Right lung (tissue), 5 donors: Measurements from ENCODE around the gene JAG2. TPM values are rescaled to one million over a fixed set of nuclear protein-coding genes. Genes with fewer than 3 reads are reported as not detected.

Experiments used
- DNase-seq, 2 donors: peaks; one replicate each; pipeline ENCODE4 v3.0.0-alpha.2; 2013
- polyA plus RNA-seq, 5 donors: library from polyadenylated mRNA; unstranded; fragments of 120-200 nt; gene quantifications; one replicate each; pipeline versions ENCODE4 v1.2.1 to v1.2.3, GENCODE V29; 2013; ENCODE audit warnings: inconsistent platforms in 1 of 5, low replicate concordance in 1 of 5; ENCODE audit not compliant: insufficient read length in 5 of 5, insufficient read depth in 1 of 5

Gene JAG2
- polyA plus RNA-seq, 5 donors: 10.2 to 20.0 (median 11.2) TPM

DNA sequence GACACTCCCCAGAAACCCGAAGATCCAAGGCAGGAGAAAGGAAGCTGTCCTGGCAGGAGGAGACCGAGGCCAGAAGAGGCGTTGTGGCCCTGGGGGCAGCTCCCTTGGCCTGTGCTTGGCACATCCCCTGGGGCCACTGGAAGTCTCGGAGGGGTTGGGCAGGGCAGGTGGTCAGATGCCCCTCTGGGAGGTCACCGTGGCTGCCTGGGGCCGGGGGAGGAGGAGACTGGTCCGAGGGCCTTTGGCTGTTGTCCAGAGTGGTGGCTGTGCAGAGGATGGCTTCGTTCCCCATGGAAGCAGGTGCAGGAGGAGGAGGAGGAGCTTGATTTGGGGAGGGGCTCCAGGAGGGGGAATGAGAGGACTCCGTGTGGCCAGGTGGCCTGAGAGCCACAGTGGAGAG, 15.9 kb upstream of the JAG2 start:
- no peak for DNase-seq

- no peak for DNase-seq
Measured at GRCh38 chr14:105182296-105183020, 13.9 kb upstream of the JAG2 start.

- no peak for DNase-seq
Measured at GRCh38 chr14:105181549-105182295, 13.1 kb upstream of the JAG2 start.

GRCh38 chr14:105180592-105181548, 12.3 kb upstream of the JAG2 start, which contains the start of gene NUDT14:
Gene NUDT14 (minus strand): TSS chr14:105181312. CDS start chr14:105181209, 103 bp downstream.
- no peak for DNase-seq

DNA sequence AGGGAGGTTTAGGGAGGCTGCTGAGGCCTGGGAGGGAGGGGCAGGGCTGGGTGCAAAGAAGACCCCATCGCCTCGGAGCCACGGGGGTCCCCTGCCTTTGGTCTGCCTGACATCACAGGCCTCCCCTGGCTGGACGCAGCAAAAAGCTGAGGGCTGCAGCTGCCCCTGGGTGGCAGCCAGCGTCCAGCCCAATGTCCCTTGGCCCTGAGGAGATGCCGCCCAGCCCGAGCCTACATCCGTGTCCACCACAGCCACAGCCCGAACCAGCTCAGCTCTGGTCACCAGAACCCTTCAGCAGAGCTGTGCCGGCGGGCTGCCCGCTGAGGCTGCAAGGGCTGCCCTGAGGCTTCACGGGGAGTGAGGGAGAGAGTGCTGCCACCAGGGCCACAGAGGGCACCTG, 10.6 kb upstream of the JAG2 start:
- DNase-seq: no peak

- DNase-seq: no peak
Measured at GRCh38 chr14:105178868-105179140, 10.2 kb upstream of the JAG2 start.

DNA sequence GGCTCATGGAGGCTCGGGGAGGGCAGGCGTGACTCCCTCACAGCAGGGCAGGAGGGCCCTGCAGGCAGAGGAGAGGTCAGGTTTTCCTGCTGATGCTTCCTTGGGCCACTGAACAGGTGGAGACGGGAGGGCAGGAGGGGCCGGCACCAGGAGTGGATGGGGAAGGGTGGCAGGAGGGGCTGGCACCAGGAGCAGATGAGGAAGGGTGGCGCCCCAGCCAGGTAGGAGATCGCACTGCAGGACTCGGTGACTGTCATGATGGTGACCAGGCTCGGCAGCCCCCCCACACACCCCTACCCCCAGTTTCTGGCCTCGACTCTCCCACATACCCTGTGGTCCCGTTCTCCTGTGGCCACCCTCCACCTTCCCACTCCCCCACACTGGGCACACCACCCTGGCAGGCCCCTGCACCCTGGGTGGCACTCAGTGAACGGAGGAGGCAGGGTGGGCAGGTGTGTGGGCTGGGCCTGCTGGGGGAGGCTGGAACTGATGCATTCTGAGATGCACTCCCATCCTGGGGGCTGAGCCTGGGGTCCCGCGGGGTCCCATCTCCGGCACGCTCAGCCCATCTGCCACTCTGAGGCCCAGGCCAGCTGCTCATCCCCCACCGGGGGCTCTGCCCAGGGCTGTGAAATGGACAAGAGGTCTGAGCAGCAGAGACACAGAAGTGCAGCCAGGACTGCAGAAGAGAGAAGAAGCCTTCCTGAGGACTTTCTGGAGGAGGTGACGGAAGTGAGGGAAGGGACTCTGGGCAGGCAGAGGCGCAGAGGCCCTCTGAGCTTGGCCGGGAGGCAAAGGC, 9.7 kb upstream of the JAG2 start:
- DNase-seq: no peak

- DNase-seq: no peak
Measured at GRCh38 chr14:105177082-105177481, 8.5 kb upstream of the JAG2 start.

DNA sequence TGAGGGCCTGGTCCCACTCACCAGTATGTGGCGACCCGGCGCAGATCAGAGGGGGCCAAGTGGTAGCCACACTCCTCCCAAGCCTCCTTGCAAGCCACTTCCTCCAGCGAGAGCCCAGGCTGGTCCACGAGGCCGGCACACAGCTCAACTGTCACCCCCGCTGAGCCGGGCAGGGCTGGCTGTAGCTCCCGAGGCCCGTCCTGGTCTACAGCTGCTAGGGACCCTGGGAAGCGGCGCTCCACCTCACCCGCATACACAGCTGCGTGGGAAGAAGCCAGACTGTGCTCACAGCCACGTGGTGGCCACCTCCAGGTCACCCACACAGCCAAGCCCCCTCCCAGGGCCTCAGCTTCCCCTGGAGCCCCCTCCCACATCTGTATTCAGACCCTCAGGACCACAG, 7.9 kb upstream of the JAG2 start:
- no peak for DNase-seq

GRCh38 chr14:105173901-105174894, 5.6 kb upstream of the JAG2 start:
- no peak for DNase-seq

GRCh38 chr14:105173145-105173544, 4.6 kb upstream of the JAG2 start:
- no peak for DNase-seq

- DNase-seq: no peak
Measured at GRCh38 chr14:105172476-105172875, 3.9 kb upstream of the JAG2 start.

GRCh38 chr14:105171004-105171673, 2.6 kb upstream of the JAG2 start:
- no peak for DNase-seq

DNA sequence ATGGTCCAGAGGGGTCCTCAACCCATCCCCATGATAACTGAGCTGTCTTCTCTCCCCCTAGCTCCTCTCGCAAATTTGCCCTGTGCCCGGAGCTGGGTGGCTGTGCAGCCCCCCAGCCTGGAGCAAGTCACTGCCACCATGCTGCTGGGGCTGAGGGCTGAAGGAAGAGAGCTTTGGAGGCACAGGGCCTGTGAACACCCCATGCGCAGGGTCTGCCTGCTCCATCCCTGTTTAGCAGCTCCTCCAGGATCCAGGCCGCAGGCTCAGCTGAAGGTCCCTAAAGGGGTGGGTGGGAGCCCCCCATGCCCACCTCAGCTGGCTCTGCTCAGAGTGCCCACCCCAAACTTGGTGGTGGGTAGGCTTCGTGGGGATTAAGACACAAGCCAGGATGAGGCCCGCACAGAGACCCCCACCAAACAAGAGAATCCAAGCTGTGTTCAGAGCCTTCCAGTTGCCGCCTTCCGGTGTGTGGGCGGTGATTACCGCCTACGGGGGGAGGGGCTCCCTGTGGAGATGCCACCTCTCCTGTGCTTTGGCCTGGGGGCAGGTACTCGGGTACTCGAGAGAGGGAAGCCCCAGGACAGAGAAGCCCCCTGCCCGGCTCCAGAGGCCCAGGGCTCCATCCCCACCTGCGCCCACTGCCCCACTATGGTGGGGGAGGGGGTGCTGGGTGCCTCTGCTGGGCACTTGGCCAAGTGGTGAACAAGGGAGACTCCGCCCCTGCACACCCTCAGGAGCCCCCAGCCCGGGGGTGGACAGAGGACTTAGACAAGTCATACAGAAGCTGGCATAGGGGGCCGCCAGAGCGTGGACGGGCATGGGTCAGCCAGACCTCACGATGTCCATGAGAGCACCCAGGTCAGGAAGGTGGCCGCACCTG, 1.4 kb upstream of the JAG2 start:
- DNase-seq: no peak

GRCh38 chr14:105168979-105169507, 467 bp upstream of the JAG2 start:
- no peak for DNase-seq

DNA sequence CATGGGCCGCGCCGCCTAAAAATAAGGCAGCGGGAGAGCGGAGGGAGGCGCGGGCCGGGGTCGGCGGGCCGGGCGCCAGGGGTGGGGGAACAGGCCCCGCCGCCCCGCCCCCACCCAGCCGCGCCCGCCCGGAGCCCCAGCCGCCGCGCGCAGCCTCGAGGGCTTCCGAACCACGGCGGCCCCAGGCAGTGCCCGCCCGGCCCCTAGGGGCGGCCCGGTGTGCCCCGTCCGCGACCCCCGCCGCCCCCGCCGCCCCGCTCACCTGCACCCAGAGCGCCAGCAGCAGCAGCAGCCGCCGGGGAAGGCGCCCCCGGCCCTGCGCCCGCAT, 519 bp downstream of the JAG2 start:
- DNase-seq: no peak

- DNase-seq: no peak
Measured at GRCh38 chr14:105167303-105168092, 1.1 kb downstream of the JAG2 start.
